ENCODE measurements around the gene BRS3. TPM values are rescaled to one million over a fixed set of nuclear protein-coding genes. Genes with fewer than 3 reads are reported as not detected.

The BRS3 gene
- total RNA-seq, 1 donor = not detected

GRCh38 chrX:136523770-136524169, 36.0 kb downstream of the BRS3 start:
- H4K20me1 ChIP-seq (ENCODE audit: insufficient read depth, low read length) = no peaks in the 10 kb centered on the region
- no peak for TF ChIP-seq CTCF (IDR thresholded peaks at IDR 0.05; ENCODE audit: extremely low read depth, low read depth, low read length)
- H2AFZ ChIP-seq (ENCODE audit: low read length) = no peak overlapping the region
- H3K79me2 ChIP-seq (ENCODE audit: insufficient read depth, low read length) = no peaks in the 10 kb centered on the region
- no peaks in the 10 kb centered on the region for H3K36me3 ChIP-seq (ENCODE audit: insufficient read depth, low read length)
- H3K4me3 ChIP-seq (ENCODE audit: insufficient read depth, low read length) = no peak overlapping the region
- no peak overlapping the region for H3K4me2 ChIP-seq (ENCODE audit: insufficient read depth, low read length)
- H3K4me1 ChIP-seq (ENCODE audit: insufficient read depth, low read length) = no peaks in the 10 kb centered on the region
- H3K27me3 ChIP-seq (ENCODE audit: insufficient read depth, low read length) = peaks cover 5% of the 10 kb centered on the region
- DNase-seq (ENCODE audit: insufficient read length, low spot score, missing footprints) = no peak
- H3K9me3 ChIP-seq (ENCODE audit: low read depth, low read length) = no peaks in the 10 kb centered on the region
- H3K27ac ChIP-seq (ENCODE audit: low read depth, low read length) = no peak overlapping the region

- Histone ChIP-seq H3K4me3 (ENCODE audit: insufficient read depth, low read length) (no peak overlapping the region), H3K79me2 (ENCODE audit: insufficient read depth, low read length) (no peaks in the 10 kb centered on the region), H3K9me3 (ENCODE audit: low read depth, low read length) (no peaks in the 10 kb centered on the region), H3K36me3 (ENCODE audit: insufficient read depth, low read length) (no peaks in the 10 kb centered on the region), H3K27me3 (ENCODE audit: insufficient read depth, low read length) (peaks cover 5% of the 10 kb centered on the region), H3K4me2 (ENCODE audit: insufficient read depth, low read length) (no peak overlapping the region), H2AFZ (ENCODE audit: low read length) (no peak overlapping the region), H4K20me1 (ENCODE audit: insufficient read depth, low read length) (no peaks in the 10 kb centered on the region), H3K27ac (ENCODE audit: low read depth, low read length) (no peak overlapping the region), H3K4me1 (ENCODE audit: insufficient read depth, low read length) (no peaks in the 10 kb centered on the region)
- TF ChIP-seq CTCF (IDR thresholded peaks at IDR 0.05; ENCODE audit: extremely low read depth, low read depth, low read length) = no peak
- DNase-seq (ENCODE audit: insufficient read length, low spot score, missing footprints) = peak; percentile 77
These were observed 38.2 kb downstream of the BRS3 start for GRCh38 chrX:136525738-136526606.

- H3K4me3 ChIP-seq (ENCODE audit: insufficient read depth, low read length) = no peak overlapping the region
These were observed 41.0 kb downstream of the BRS3 start for GRCh38 chrX:136528645-136529315.

More at GRCh38 chrX:136528645-136529315, 41.0 kb downstream of the BRS3 start:
- no peak overlapping the region for H3K27ac ChIP-seq (ENCODE audit: low read depth, low read length)
- no peak for DNase-seq (ENCODE audit: insufficient read length, low spot score, missing footprints)
- no peaks in the 10 kb centered on the region for H3K36me3 ChIP-seq (ENCODE audit: insufficient read depth, low read length)
- H2AFZ ChIP-seq (ENCODE audit: low read length) = no peak overlapping the region
- no peaks in the 10 kb centered on the region for H3K4me1 ChIP-seq (ENCODE audit: insufficient read depth, low read length)
- no peaks in the 10 kb centered on the region for H3K79me2 ChIP-seq (ENCODE audit: insufficient read depth, low read length)
- no peaks in the 10 kb centered on the region for H4K20me1 ChIP-seq (ENCODE audit: insufficient read depth, low read length)
- no peak for TF ChIP-seq CTCF (IDR thresholded peaks at IDR 0.05; ENCODE audit: extremely low read depth, low read depth, low read length)
- H3K9me3 ChIP-seq (ENCODE audit: low read depth, low read length) = no peaks in the 10 kb centered on the region
- no peak overlapping the region for H3K4me2 ChIP-seq (ENCODE audit: insufficient read depth, low read length)
- H3K27me3 ChIP-seq (ENCODE audit: insufficient read depth, low read length) = peaks cover 5% of the 10 kb centered on the region
